Endothelial cell (in vitro differentiated cells): ENCODE measurements around the gene MMP27. TPM values are rescaled to one million over a fixed set of nuclear protein-coding genes. Genes with fewer than 3 reads are reported as not detected.
"Not testable (repeated sequence)": the region's sequence is repeated elsewhere in the genome, so short reads cannot be mapped to it uniquely, and the experiment has no call there.

Experiments used
- DNase-seq: peaks from one replicate; pipeline ENCODE4 v3.0.0; 2021; ENCODE audit warnings: low spot score
- H3K27ac Mint-ChIP-seq: one replicate; pipeline ENCODE4 v1.8.0; 2021; ENCODE audit warnings: mixed read lengths, inconsistent platforms; ENCODE audit not compliant: unreplicated experiment
- H3K27me3 Mint-ChIP-seq: one replicate; pipeline ENCODE4 v1.8.0; 2021; ENCODE audit warnings: mild to moderate bottlenecking, moderate library complexity, mixed read lengths, inconsistent platforms; ENCODE audit not compliant: unreplicated experiment
- H3K36me3 Mint-ChIP-seq: one replicate; pipeline ENCODE4 v1.8.0; 2021; ENCODE audit warnings: mild to moderate bottlenecking, low read depth, mixed read lengths, inconsistent platforms; ENCODE audit not compliant: unreplicated experiment
- H3K4me1 Mint-ChIP-seq: one replicate; pipeline ENCODE4 v1.8.0; 2021; ENCODE audit warnings: mild to moderate bottlenecking, mixed read lengths, inconsistent platforms; ENCODE audit not compliant: unreplicated experiment
- H3K4me3 Mint-ChIP-seq: one replicate; pipeline ENCODE4 v1.8.0; 2021; ENCODE audit warnings: mild to moderate bottlenecking, mixed read lengths, inconsistent platforms; ENCODE audit not compliant: unreplicated experiment
- H3K9me3 Mint-ChIP-seq: one replicate; pipeline ENCODE4 v1.8.0; 2021; ENCODE audit warnings: mixed read lengths, inconsistent platforms; ENCODE audit not compliant: unreplicated experiment
- long read RNA-seq: library from polyadenylated mRNA; unstranded; transcript quantifications from one replicate; pipeline ENCODE4 v2.0.0, GENCODE V29; 2020; ENCODE audit not compliant: unreplicated experiment
- total RNA-seq: library from RNA; stranded (reverse); fragmentation: NEBNext Ultra II Directional; extraction: Animal tissue kit (Norgen Biotek cat#: 25700); gene quantifications from one replicate; pipeline ENCODE4 v1.2.1, GENCODE V29; 2021; ENCODE audit not compliant: unreplicated experiment
- TF ChIP-seq, protein P1 (sequence below): fragments of 200-600 bp; sonication (generic); IDR thresholded peaks from one replicate; pipeline ENCODE4 v1.5.0; 2021; ENCODE audit warnings: antibody characterized with exemption; ENCODE audit not compliant: unreplicated experiment

MMP27 gene, protein sequence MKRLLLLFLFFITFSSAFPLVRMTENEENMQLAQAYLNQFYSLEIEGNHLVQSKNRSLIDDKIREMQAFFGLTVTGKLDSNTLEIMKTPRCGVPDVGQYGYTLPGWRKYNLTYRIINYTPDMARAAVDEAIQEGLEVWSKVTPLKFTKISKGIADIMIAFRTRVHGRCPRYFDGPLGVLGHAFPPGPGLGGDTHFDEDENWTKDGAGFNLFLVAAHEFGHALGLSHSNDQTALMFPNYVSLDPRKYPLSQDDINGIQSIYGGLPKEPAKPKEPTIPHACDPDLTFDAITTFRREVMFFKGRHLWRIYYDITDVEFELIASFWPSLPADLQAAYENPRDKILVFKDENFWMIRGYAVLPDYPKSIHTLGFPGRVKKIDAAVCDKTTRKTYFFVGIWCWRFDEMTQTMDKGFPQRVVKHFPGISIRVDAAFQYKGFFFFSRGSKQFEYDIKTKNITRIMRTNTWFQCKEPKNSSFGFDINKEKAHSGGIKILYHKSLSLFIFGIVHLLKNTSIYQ
- total RNA-seq: not detected
- long read RNA-seq: 0 reads

- DNase-seq: no peak
- no peaks in the 10 kb centered on the region for H3K27me3 Mint-ChIP-seq
- H3K4me3 Mint-ChIP-seq: no peak within 1 kb of the TSS
- H3K36me3 Mint-ChIP-seq: no peaks in the 10 kb centered on the region
- TF ChIP-seq, protein P1, sequence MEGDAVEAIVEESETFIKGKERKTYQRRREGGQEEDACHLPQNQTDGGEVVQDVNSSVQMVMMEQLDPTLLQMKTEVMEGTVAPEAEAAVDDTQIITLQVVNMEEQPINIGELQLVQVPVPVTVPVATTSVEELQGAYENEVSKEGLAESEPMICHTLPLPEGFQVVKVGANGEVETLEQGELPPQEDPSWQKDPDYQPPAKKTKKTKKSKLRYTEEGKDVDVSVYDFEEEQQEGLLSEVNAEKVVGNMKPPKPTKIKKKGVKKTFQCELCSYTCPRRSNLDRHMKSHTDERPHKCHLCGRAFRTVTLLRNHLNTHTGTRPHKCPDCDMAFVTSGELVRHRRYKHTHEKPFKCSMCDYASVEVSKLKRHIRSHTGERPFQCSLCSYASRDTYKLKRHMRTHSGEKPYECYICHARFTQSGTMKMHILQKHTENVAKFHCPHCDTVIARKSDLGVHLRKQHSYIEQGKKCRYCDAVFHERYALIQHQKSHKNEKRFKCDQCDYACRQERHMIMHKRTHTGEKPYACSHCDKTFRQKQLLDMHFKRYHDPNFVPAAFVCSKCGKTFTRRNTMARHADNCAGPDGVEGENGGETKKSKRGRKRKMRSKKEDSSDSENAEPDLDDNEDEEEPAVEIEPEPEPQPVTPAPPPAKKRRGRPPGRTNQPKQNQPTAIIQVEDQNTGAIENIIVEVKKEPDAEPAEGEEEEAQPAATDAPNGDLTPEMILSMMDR: no peak
- peaks cover 9% of the 10 kb centered on the region for H3K4me1 Mint-ChIP-seq
- H3K27ac Mint-ChIP-seq: no peak within 1 kb of the TSS
- no peaks in the 10 kb centered on the region for H3K9me3 Mint-ChIP-seq
Observed at GRCh38 chr11:102705626-102706025, at the start of gene MMP27. Gene MMP27, minus strand, starts transcription at chr11:102705769. Its CDS starts 55 bp downstream, at chr11:102705714.

DNA sequence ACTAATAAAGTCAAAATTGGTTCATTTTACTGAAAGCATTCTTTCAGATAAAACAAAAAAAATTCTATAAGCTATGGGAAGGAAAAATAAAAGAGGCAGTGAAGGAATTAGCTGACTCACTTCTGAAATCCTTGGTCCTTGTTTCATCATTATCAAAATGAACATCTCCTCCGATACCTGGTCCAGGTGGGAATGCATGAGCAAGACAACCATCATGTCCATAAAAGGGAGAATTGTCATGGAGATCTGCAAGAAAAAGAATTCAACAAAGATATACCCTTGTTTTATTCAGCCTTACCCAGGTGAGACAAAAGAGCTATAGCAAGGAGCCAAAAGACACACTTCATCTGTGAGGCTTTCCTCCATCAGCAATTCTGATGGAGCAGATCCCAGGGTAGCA lies 47.7 kb upstream of the MMP27 start:
- H3K27me3 Mint-ChIP-seq: peaks cover 3% of the 10 kb centered on the region
- H3K4me3 Mint-ChIP-seq: no peak overlapping the region
- no peak for DNase-seq
- H3K36me3 Mint-ChIP-seq: peaks cover 4% of the 10 kb centered on the region
- no peaks in the 10 kb centered on the region for H3K9me3 Mint-ChIP-seq
- H3K4me1 Mint-ChIP-seq: peaks cover 15% of the 10 kb centered on the region
- TF ChIP-seq, protein P1: no peak
- no peak overlapping the region for H3K27ac Mint-ChIP-seq

GRCh38 chr11:102751673-102752072 lies 46.1 kb upstream of the MMP27 start:
- DNase-seq: no peak
- peaks cover 3% of the 10 kb centered on the region for H3K27me3 Mint-ChIP-seq
- TF ChIP-seq, protein P1: no peak
- peaks cover 6% of the 10 kb centered on the region for H3K4me1 Mint-ChIP-seq
- H3K9me3 Mint-ChIP-seq: no peaks in the 10 kb centered on the region
- H3K27ac Mint-ChIP-seq: no peak overlapping the region
- H3K36me3 Mint-ChIP-seq: peaks cover 10% of the 10 kb centered on the region
- no peak overlapping the region for H3K4me3 Mint-ChIP-seq

- TF ChIP-seq, protein P1: no peak
- Mint-ChIP-seq H3K27me3 (peaks cover 2% of the 10 kb centered on the region), H3K27ac (no peak overlapping the region), H3K36me3 (peaks cover 6% of the 10 kb centered on the region), H3K9me3 (no peaks in the 10 kb centered on the region), H3K4me1 (peaks cover 6% of the 10 kb centered on the region), H3K4me3 (no peak overlapping the region)
- DNase-seq: no peak
Observed at GRCh38 chr11:102749101-102749722, 43.6 kb upstream of the MMP27 start.

DNA sequence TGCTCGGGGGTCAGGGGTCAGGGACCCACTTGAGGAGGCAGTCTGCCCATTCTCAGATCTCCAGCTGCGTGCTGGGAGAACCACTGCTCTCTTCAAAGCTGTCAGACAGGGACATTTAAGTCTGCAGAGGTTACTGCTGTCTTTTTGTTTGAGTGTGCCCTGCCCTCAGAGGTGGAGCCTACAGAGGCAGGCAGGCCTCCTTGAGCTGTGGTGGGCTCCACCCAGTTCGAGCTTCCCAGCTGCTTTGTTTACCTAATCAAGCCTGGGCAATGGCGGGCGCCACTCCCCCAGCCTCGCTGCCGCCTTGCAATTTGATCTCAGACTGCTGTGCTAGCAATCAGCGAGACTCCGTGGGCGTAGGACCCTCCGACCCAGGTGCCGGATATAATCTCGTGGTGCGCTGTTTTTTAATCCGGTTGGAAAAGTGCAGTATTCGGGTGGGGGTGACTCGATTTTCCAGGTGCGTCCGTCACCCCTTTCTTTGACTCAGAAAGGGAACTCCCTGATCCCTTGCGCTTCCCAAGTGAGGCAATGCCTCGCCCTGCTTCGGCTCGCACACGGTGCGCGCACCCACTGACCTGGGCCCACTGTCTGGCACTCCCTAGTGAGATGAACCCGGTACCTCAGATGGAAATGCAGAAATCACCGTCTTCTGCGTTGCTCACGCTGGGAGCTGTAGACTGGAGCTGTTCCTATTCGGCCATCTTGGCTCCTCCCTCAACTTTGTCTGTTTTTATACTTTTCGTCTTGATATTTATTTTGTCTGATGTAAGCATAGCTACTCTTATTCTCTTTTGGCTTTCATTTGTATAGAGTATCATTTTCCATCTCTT lies 41.4 kb upstream of the MMP27 start:
- H3K9me3 Mint-ChIP-seq, H3K4me1 Mint-ChIP-seq, DNase-seq, H3K36me3 Mint-ChIP-seq, H3K27me3 Mint-ChIP-seq: not testable (repeated sequence)
- Mint-ChIP-seq H3K4me3 (peak overlapping the region; percentile 78), H3K27ac (peak overlapping the region; percentile 72)
